ENCODE data around the gene TMC2.

TMC2 gene

DNA sequence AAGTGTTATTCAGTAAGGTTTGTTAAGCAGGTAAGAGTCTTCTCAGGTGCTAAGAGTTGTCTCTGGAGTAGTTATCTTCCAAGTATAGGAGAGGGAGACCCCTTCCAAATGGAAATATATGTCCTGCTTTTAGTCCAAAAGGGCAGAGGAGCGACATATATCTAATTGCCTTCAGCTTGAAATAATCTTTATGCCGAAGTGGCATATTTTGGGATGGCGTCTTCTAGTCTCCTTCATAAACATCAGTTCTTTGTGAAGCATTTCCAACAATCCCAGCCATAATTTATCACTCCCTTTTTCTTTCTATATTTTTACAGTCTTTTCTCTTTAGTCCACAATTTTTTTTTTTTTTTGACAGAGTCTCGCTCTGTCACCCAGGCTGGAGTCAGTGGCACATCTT is 6.0 kb downstream of the TMC2 start:
- H3K4me3 ChIP-seq (ENCODE audit: low read depth, low read length): no peak overlapping the region
- no peak overlapping the region for H3K27ac ChIP-seq
- in situ Hi-C loops (cut with HindIII; ENCODE audit: low pct_ligation_motif_present, low sequenced_read_pairs): no loop called here
- no peak for TF ChIP-seq CTCF (IDR thresholded peaks at IDR 0.05; ENCODE audit: low read depth, low read length, missing control alignments)
- no peaks in the 10 kb centered on the region for H3K36me3 ChIP-seq (replicated peaks)
- no peak for DNase-seq
- H3K27me3 ChIP-seq (replicated peaks): peaks cover 11% of the 10 kb centered on the region

DNA sequence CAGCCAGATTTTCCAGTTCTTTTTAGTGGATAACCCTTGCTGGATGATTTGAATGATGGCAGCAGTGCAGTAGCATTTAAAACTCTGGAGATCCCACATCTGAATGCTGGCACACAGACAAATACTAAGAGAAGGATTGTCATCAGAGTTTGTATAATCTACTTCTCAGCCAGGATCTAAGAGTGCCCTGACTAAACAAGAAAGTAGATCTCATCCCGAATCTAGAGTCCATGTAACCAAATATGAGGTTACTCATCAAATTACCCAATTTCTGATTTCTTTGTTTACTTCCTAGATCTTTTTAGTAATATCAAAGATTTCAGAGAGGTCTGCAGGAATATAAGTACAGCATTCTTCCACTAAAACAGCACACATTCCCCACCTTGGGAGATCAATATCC is 7.8 kb downstream of the TMC2 start:
- H3K27me3 ChIP-seq (replicated peaks): peaks cover 13% of the 10 kb centered on the region
- in situ Hi-C loops (cut with HindIII; ENCODE audit: low pct_ligation_motif_present, low sequenced_read_pairs): no loop called here
- H3K4me3 ChIP-seq (ENCODE audit: low read depth, low read length): no peak overlapping the region
- no peak for TF ChIP-seq CTCF (IDR thresholded peaks at IDR 0.05; ENCODE audit: low read depth, low read length, missing control alignments)
- DNase-seq: no peak
- H3K36me3 ChIP-seq (replicated peaks): no peaks in the 10 kb centered on the region
- no peak overlapping the region for H3K27ac ChIP-seq

DNA sequence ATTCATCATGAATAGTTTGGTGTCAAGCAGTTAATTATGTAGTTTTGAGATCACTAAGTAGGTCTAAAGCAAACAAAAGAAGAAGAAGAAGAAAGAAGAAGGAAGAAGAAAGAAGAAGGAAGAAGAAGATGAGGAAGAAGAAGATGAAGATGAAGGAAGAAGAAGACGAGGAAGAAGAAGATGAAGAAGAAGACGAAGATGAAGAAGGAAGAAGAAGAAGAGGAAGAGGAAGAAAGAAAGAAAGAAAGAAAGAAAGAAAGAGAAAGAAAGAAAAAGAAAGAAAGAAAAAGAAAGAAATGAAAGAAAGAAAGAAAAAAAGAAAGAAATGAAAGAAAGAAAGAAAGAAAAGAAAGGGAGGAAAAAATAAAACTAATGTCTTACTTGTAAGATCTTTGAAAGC is 9.2 kb downstream of the TMC2 start:
- in situ Hi-C loops (cut with HindIII; ENCODE audit: low pct_ligation_motif_present, low sequenced_read_pairs): no loop called here
- H3K27ac ChIP-seq: no peak overlapping the region
- no peaks in the 10 kb centered on the region for H3K36me3 ChIP-seq (replicated peaks)
- peaks cover 11% of the 10 kb centered on the region for H3K27me3 ChIP-seq (replicated peaks)
- DNase-seq: no peak
- no peak overlapping the region for H3K4me3 ChIP-seq (ENCODE audit: low read depth, low read length)
- no peak for TF ChIP-seq CTCF (IDR thresholded peaks at IDR 0.05; ENCODE audit: low read depth, low read length, missing control alignments)

DNA sequence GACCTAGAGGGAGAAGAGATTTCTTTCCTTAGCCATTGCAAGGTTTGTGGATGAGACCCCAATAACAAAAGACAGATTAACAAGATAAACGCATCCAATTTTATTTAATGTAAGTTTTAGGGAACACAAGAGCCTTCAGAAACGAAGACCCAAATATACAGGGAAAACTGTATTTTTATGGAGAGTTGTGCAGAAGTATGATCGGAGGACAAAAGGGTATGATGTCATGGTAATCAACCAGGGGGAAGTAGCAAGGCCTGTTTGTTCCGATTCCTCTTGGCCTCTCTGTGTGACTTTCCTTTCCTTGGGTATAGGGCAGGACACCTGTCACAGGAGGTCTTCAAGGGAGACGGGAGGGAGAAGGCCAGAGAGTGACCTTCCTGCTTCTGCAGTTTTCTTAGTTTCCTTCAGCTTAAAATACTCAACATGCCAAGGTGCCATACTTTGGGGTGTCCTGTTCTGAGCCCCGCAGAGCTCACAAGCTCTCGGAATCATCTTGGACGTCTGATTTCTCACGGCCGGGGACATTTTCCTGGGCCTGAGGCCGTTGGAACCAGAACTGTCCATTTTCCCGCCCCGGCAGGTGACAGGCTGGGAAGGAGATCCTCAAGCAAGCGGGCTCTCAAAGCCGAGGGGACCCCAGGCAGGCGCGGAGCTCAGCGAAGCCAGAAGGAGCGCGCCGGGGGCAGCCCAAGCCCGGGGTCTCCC is 21.7 kb downstream of the TMC2 start:
- Histone ChIP-seq H3K27ac (no peak overlapping the region), H3K36me3 (replicated peaks) (no peaks in the 10 kb centered on the region), H3K27me3 (replicated peaks) (peaks cover 42% of the 10 kb centered on the region), H3K4me3 (ENCODE audit: low read depth, low read length) (no peak overlapping the region)
- DNase-seq: no peak
- in situ Hi-C loops (cut with HindIII; ENCODE audit: low pct_ligation_motif_present, low sequenced_read_pairs): no loop called here
- TF ChIP-seq CTCF (IDR thresholded peaks at IDR 0.05; ENCODE audit: low read depth, low read length, missing control alignments): no peak

GRCh38 chr20:2558581-2559278 is 22.4 kb downstream of the TMC2 start:
- no peak for DNase-seq
- H3K36me3 ChIP-seq (replicated peaks): no peaks in the 10 kb centered on the region
- in situ Hi-C loops (cut with HindIII; ENCODE audit: low pct_ligation_motif_present, low sequenced_read_pairs): no loop called here
- peaks cover 41% of the 10 kb centered on the region for H3K27me3 ChIP-seq (replicated peaks)
- H3K27ac ChIP-seq: no peak overlapping the region
- TF ChIP-seq CTCF (IDR thresholded peaks at IDR 0.05; ENCODE audit: low read depth, low read length, missing control alignments): no peak
- no peak overlapping the region for H3K4me3 ChIP-seq (ENCODE audit: low read depth, low read length)
